HEK293 (cell line): ENCODE results near the gene ARHGEF4.

Experiments
- CTCF ChIA-PET: fragments of 350-600 bp; formaldehyde crosslinking; extraction: SDS; loops from one replicate; lab custom pipeline; 2021; ENCODE audit warnings: antibody characterized with exemption; lab: Yijun Ruan, JAX
- POLR2A ChIA-PET: fragments of 300-600 bp; formaldehyde crosslinking; extraction: SDS; loops from one replicate; lab custom pipeline; 2020; ENCODE audit warnings: antibody characterized with exemption, inconsistent platforms; lab: Yijun Ruan, JAX
- H3K27ac ChIP-seq: fragments of 200-500 bp; sonication (Bioruptor generic); 2 replicates; pipeline ENCODE4 v1.5.1; 2014; ENCODE audit warnings: low read depth, low read length, control low read depth, inconsistent platforms; ENCODE audit errors: extremely low read depth
- H3K36me3 ChIP-seq, 2 experiments: fragments of 200-500 bp in 1 of 2; sonication (Bioruptor generic) in 1 of 2; 1 replicate in 1 of 2; 2 replicates in 1 of 2; pipeline ENCODE4 v1.5.1; 2014 to 2017; ENCODE audit warnings: inconsistent platforms in 2 of 2, low read length in 2 of 2; ENCODE audit not compliant: control insufficient read depth in 2 of 2, insufficient read depth in 1 of 2
- H3K4me1 ChIP-seq: fragments of 200-500 bp; sonication (Bioruptor generic); 2 replicates; pipeline ENCODE4 v1.5.1; 2014; ENCODE audit warnings: mild to moderate bottlenecking, low read length, inconsistent platforms; ENCODE audit not compliant: control insufficient read depth, insufficient read depth
- H3K4me3 ChIP-seq: 2 replicates; pipeline ENCODE4 v1.5.1; 2011; ENCODE audit warnings: low read depth, mild to moderate bottlenecking, control low read depth, low read length, moderate library complexity
- H3K9me3 ChIP-seq: fragments of 200-500 bp; sonication (Bioruptor generic); 2 replicates; pipeline ENCODE4 v1.5.1; 2014; ENCODE audit warnings: low read depth, low read length, inconsistent platforms; ENCODE audit not compliant: control insufficient read depth, insufficient read depth
- EGR2 ChIP-seq: fragments of 450-650 bp; formaldehyde crosslinking; IDR thresholded peaks from 2 replicates; pipeline ENCODE4 v1.5.1; 2016; ENCODE audit warnings: low read depth, missing biosample characterization, missing genetic modification characterization
- GLI4 ChIP-seq: fragments of 450-650 bp; formaldehyde crosslinking; IDR thresholded peaks from 2 replicates; pipeline ENCODE4 v1.5.1; 2016; ENCODE audit warnings: missing biosample characterization, missing genetic modification characterization
- HOXC10 ChIP-seq: sonication (generic); formaldehyde crosslinking; IDR thresholded peaks from 2 replicates; pipeline ENCODE4 v1.8.1; 2023; ENCODE audit warnings: mild to moderate bottlenecking, missing genetic modification reagents
- KLF16 ChIP-seq: fragments of 450-650 bp; formaldehyde crosslinking; IDR thresholded peaks from 2 replicates; pipeline ENCODE4 v1.5.1; 2017; ENCODE audit warnings: missing biosample characterization, missing genetic modification characterization
- MYNN ChIP-seq: fragments of 450-650 bp; formaldehyde crosslinking; IDR thresholded peaks from 2 replicates; pipeline ENCODE4 v1.5.1; 2016; ENCODE audit warnings: missing biosample characterization, missing genetic modification characterization, borderline replicate concordance
- SP3 ChIP-seq: fragments of 450-650 bp; formaldehyde crosslinking; IDR thresholded peaks from 2 replicates; pipeline ENCODE4 v1.5.1; 2016; ENCODE audit warnings: missing biosample characterization, missing genetic modification characterization
- TCF7L2 ChIP-seq: IDR thresholded peaks from 2 replicates; pipeline ENCODE4 v1.6.1; 2011; ENCODE audit warnings: low read depth, mild to moderate bottlenecking, inconsistent platforms, low read length, moderate library complexity, borderline replicate concordance
- WT1 ChIP-seq: fragments of 450-650 bp; formaldehyde crosslinking; IDR thresholded peaks from 2 replicates; pipeline ENCODE4 v1.5.1; 2016; ENCODE audit warnings: missing biosample characterization, missing genetic modification characterization
- ZBTB20 ChIP-seq: fragments of 450-650 bp; formaldehyde crosslinking; IDR thresholded peaks from 2 replicates; pipeline ENCODE4 v1.5.1; 2016; ENCODE audit warnings: missing biosample characterization, missing genetic modification characterization
- ZNF157 ChIP-seq: fragments of 450-650 bp; formaldehyde crosslinking; IDR thresholded peaks from 2 replicates; pipeline ENCODE4 v1.5.1; 2016; ENCODE audit warnings: missing biosample characterization, missing genetic modification characterization
- ZNF169 ChIP-seq: fragments of 450-650 bp; formaldehyde crosslinking; IDR thresholded peaks from 2 replicates; pipeline ENCODE4 v1.5.1; 2016; ENCODE audit warnings: missing biosample characterization, missing genetic modification characterization
- ZNF19 ChIP-seq: fragments of 450-650 bp; formaldehyde crosslinking; IDR thresholded peaks from 2 replicates; pipeline ENCODE4; 2016; ENCODE audit warnings: missing biosample characterization, missing genetic modification characterization, low read depth
- ZNF24 ChIP-seq: fragments of 450-650 bp; formaldehyde crosslinking; IDR thresholded peaks from 2 replicates; pipeline ENCODE4 v1.5.1; 2016; ENCODE audit warnings: missing biosample characterization, missing genetic modification characterization
- ZNF274 ChIP-seq, 2 experiments: fragments of 200-500 bp in 1 of 2; fragments of 450-650 bp in 1 of 2; sonication (Bioruptor generic) in 1 of 2; formaldehyde crosslinking in 1 of 2; IDR thresholded peaks; 2 replicates each; pipeline versions ENCODE4 v1.5.1 to v1.6.1; 2014 to 2016; ENCODE audit warnings: borderline replicate concordance in 1 of 2, inconsistent platforms in 1 of 2, low read length in 1 of 2, missing biosample characterization in 1 of 2, missing genetic modification characterization in 1 of 2
- ZNF280D ChIP-seq: fragments of 450-650 bp; formaldehyde crosslinking; IDR thresholded peaks from 2 replicates; pipeline ENCODE4 v1.5.1; 2016; ENCODE audit warnings: missing biosample characterization, missing genetic modification characterization
- ZNF341 ChIP-seq: fragments of 450-650 bp; formaldehyde crosslinking; IDR thresholded peaks from 2 replicates; pipeline ENCODE4; 2016; ENCODE audit warnings: low read depth, missing biosample characterization, missing genetic modification characterization
- ZNF366 ChIP-seq: fragments of 450-650 bp; formaldehyde crosslinking; conservative IDR thresholded peaks from 2 replicates; pipeline ENCODE4 v1.5.1; 2016; ENCODE audit warnings: missing biosample characterization, missing genetic modification characterization
- ZNF488 ChIP-seq: fragments of 450-650 bp; formaldehyde crosslinking; IDR thresholded peaks from 2 replicates; pipeline ENCODE4 v1.5.1; 2016; ENCODE audit warnings: missing biosample characterization, missing genetic modification characterization
- ZNF521 ChIP-seq: fragments of 450-650 bp; formaldehyde crosslinking; IDR thresholded peaks from 2 replicates; pipeline ENCODE4 v1.5.1; 2017; ENCODE audit warnings: missing biosample characterization, mild to moderate bottlenecking, missing genetic modification characterization
- ZNF585B ChIP-seq: fragments of 450-650 bp; formaldehyde crosslinking; IDR thresholded peaks from 2 replicates; pipeline ENCODE4 v1.5.1; 2016; ENCODE audit warnings: missing biosample characterization, missing genetic modification characterization
- ZNF600 ChIP-seq: fragments of 450-650 bp; formaldehyde crosslinking; IDR thresholded peaks from 2 replicates; pipeline ENCODE4 v1.5.1; 2016; ENCODE audit warnings: missing biosample characterization, missing genetic modification characterization
- ZNF701 ChIP-seq: fragments of 450-650 bp; formaldehyde crosslinking; IDR thresholded peaks from 2 replicates; pipeline ENCODE4 v1.5.1; 2016; ENCODE audit warnings: missing biosample characterization, missing genetic modification characterization
- ZSCAN30 ChIP-seq: fragments of 450-650 bp; IDR thresholded peaks from 2 replicates; pipeline ENCODE4 v1.5.1; 2018; ENCODE audit warnings: missing biosample characterization, mild to moderate bottlenecking, missing genetic modification characterization, moderate library complexity
- TF ChIP-seq, protein P1 (sequence below): fragments of 450-650 bp; formaldehyde crosslinking; IDR thresholded peaks from 2 replicates; pipeline ENCODE4 v1.5.1; 2016; ENCODE audit warnings: missing biosample characterization, missing genetic modification characterization, borderline replicate concordance

Gene ARHGEF4

DNA sequence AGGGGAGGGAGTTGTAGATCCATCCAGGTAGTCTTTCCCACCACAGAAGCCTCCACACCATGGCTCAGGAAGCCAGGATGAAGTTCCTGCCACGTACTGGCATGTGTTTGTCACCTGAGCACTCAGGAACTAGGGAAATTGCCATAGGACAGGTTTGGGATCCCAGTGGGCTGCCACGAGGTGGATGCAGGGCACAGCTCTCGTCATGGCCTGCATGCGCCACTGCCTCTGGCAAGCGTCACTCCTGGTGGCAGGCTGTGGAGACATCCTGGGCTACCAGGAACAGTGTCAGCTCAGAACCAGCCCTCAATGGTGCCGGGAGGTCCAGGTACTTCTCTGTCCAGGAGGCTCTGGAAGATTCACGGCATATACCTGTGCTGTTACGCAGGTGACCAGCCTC is 3.8 kb downstream of the ARHGEF4 start:
- TF ChIP-seq WT1 (tag by site-specific recombination) = no peak
- no peak for TF ChIP-seq MYNN (tag by site-specific recombination)
- no peak for TF ChIP-seq ZSCAN30 (tag by site-specific recombination)
- no peak for TF ChIP-seq ZNF274 (IDR thresholded peaks at IDR 0.05; ENCODE audit: low read length)
- no peak for TF ChIP-seq ZNF274 (tag by site-specific recombination; IDR thresholded peaks at IDR 0.05; ENCODE audit: borderline replicate concordance)
- TF ChIP-seq ZNF600 (tag by site-specific recombination) = no peak
- TF ChIP-seq SP3 (tag by site-specific recombination) = no peak
- TF ChIP-seq ZNF585B (tag by site-specific recombination) = no peak
- TF ChIP-seq ZBTB20 (tag by site-specific recombination) = no peak
- no peak for TF ChIP-seq GLI4 (tag by site-specific recombination)
- no peak for TF ChIP-seq ZNF19 (tag by site-specific recombination)
- TF ChIP-seq ZNF488 = no peak
- TF ChIP-seq ZNF24 (tag by site-specific recombination) = no peak
- no peak for TF ChIP-seq ZNF341
- TF ChIP-seq EGR2 (tag by site-specific recombination) = no peak
- TF ChIP-seq, protein P1, sequence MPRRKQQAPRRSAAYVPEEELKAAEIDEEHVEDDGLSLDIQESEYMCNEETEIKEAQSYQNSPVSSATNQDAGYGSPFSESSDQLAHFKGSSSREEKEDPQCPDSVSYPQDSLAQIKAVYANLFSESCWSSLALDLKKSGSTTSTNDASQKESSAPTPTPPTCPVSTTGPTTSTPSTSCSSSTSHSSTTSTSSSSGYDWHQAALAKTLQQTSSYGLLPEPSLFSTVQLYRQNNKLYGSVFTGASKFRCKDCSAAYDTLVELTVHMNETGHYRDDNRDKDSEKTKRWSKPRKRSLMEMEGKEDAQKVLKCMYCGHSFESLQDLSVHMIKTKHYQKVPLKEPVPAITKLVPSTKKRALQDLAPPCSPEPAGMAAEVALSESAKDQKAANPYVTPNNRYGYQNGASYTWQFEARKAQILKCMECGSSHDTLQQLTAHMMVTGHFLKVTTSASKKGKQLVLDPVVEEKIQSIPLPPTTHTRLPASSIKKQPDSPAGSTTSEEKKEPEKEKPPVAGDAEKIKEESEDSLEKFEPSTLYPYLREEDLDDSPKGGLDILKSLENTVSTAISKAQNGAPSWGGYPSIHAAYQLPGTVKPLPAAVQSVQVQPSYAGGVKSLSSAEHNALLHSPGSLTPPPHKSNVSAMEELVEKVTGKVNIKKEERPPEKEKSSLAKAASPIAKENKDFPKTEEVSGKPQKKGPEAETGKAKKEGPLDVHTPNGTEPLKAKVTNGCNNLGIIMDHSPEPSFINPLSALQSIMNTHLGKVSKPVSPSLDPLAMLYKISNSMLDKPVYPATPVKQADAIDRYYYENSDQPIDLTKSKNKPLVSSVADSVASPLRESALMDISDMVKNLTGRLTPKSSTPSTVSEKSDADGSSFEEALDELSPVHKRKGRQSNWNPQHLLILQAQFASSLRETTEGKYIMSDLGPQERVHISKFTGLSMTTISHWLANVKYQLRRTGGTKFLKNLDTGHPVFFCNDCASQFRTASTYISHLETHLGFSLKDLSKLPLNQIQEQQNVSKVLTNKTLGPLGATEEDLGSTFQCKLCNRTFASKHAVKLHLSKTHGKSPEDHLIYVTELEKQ = no peak
- ChIA-PET POLR2A (no interaction called here), CTCF (no interaction called here)
- Histone ChIP-seq H3K27ac (no peak overlapping the region), H3K4me3 (no peak overlapping the region), H3K4me1 (no peaks in the 10 kb centered on the region), H3K36me3 (no peaks in the 10 kb centered on the region), H3K9me3 (no peaks in the 10 kb centered on the region)

GRCh38 chr2:130841741-130842365 is 5.1 kb downstream of the ARHGEF4 start:
- H3K4me3 ChIP-seq = no peak overlapping the region
- H3K36me3 ChIP-seq = no peaks in the 10 kb centered on the region
- no peaks in the 10 kb centered on the region for H3K9me3 ChIP-seq
- no peak overlapping the region for H3K27ac ChIP-seq
- ChIA-PET CTCF (no interaction called here), POLR2A (no interaction called here)
- no peaks in the 10 kb centered on the region for H3K4me1 ChIP-seq
- TF ChIP-seq TCF7L2 = no peak
- no peak for TF ChIP-seq HOXC10
- no peak for TF ChIP-seq ZNF280D
- no peak for TF ChIP-seq ZNF366 (tag by site-specific recombination)
- no peak for TF ChIP-seq ZNF521 (tag by site-specific recombination)
- no peak for TF ChIP-seq ZNF701
- no peak for TF ChIP-seq KLF16 (tag by site-specific recombination)
- no peak for TF ChIP-seq ZNF169 (tag by site-specific recombination)
- no peak for TF ChIP-seq ZNF157 (tag by site-specific recombination)
